ENCODE data around the gene CHRNA5.

GRCh38 chr15:78603467-78603866 is 38.1 kb downstream of the CHRNA5 start:
- TF ChIP-seq ZNF274 (IDR thresholded peaks at IDR 0.05; ENCODE audit: low read depth, low read length) (no peak), YY1 (IDR thresholded peaks at IDR 0.05; ENCODE audit: insufficient read depth, insufficient read length) (no peak), SUZ12 (IDR thresholded peaks at IDR 0.05; ENCODE audit: extremely low read depth, insufficient read depth, insufficient read length) (no peak)
